Activated T-helper 2 cell treated with anti-CD3 and anti-CD28 coated beads, Interferon-gamma antibody, Interleukin-2, Interleukin-4, amounts not matched to agents 10 μg/mL and 5 μg/mL and 100 μg/mL, durations not matched to agents 14 hours and 24 hours and 36 hours (primary cell): ENCODE measurements around the gene IFNL3. TPM values are rescaled to one million over a fixed set of nuclear protein-coding genes. Genes with fewer than 3 reads are reported as not detected.

Experiments
- DNase-seq: peaks from one replicate; pipeline ENCODE4 v3.0.0; 2021; ENCODE audit warnings: low spot score
- H3K27ac Mint-ChIP-seq: one replicate; pipeline ENCODE4 v1.8.0; 2021; ENCODE audit warnings: mixed read lengths
- H3K27me3 Mint-ChIP-seq: one replicate; pipeline ENCODE4 v1.8.0; 2021; ENCODE audit warnings: low read depth, mixed read lengths
- H3K36me3 Mint-ChIP-seq: one replicate; pipeline ENCODE4 v1.8.0; 2021; ENCODE audit warnings: low read depth, mixed read lengths
- H3K4me1 Mint-ChIP-seq: one replicate; pipeline ENCODE4 v1.8.0; 2021; ENCODE audit warnings: low read depth, mixed read lengths
- H3K4me3 Mint-ChIP-seq: one replicate; pipeline ENCODE4 v1.8.0; 2021; ENCODE audit warnings: low read depth, mild to moderate bottlenecking, moderate library complexity, mixed read lengths
- H3K9me3 Mint-ChIP-seq: one replicate; pipeline ENCODE4 v1.8.0; 2021; ENCODE audit warnings: mixed read lengths
- intact Hi-C: fragments of 100-400 bp; cut with micrococcal nuclease; formaldehyde crosslinking; loops from one replicate; pipeline ENCODE4 v1.15.1; 2023
- total RNA-seq: library from RNA; stranded (reverse); gene quantifications from 2 replicates; pipeline ENCODE4 v1.2.3, GENCODE V29; 2022

IFNL3 gene
- total RNA-seq, 1 donor from 2014 or later: not detected

- peaks cover 46% of the 10 kb centered on the region for H3K27me3 Mint-ChIP-seq
- no peak for DNase-seq
- H3K9me3 Mint-ChIP-seq: no peaks in the 10 kb centered on the region
- intact Hi-C loops: no loop called here
- H3K4me1 Mint-ChIP-seq: no peaks in the 10 kb centered on the region
- H3K27ac Mint-ChIP-seq: no peak within 1 kb of the TSS
- H3K4me3 Mint-ChIP-seq: no peak within 1 kb of the TSS
- H3K36me3 Mint-ChIP-seq: no peaks in the 10 kb centered on the region
These were observed 41.1 kb downstream of the IFNL3 start, which contains the start of gene SYCN for GRCh38 chr19:39203372-39204341. SYCN (minus strand) TSS chr19:39204263; CDS start chr19:39204254, 9 bp downstream.

GRCh38 chr19:39202998-39203355, 41.8 kb downstream of the IFNL3 start:
- intact Hi-C loops: no loop called here
- Mint-ChIP-seq H3K36me3 (no peaks in the 10 kb centered on the region), H3K27ac (no peak overlapping the region), H3K4me3 (no peak overlapping the region), H3K4me1 (no peaks in the 10 kb centered on the region), H3K27me3 (peaks cover 53% of the 10 kb centered on the region), H3K9me3 (no peaks in the 10 kb centered on the region)
- DNase-seq: no peak

- intact Hi-C loops: no loop called here
- no peaks in the 10 kb centered on the region for H3K9me3 Mint-ChIP-seq
- H3K4me1 Mint-ChIP-seq: peaks cover 5% of the 10 kb centered on the region
- no peak overlapping the region for H3K27ac Mint-ChIP-seq
- H3K27me3 Mint-ChIP-seq: peaks cover 67% of the 10 kb centered on the region
- H3K4me3 Mint-ChIP-seq: no peak overlapping the region
- no peaks in the 10 kb centered on the region for H3K36me3 Mint-ChIP-seq
- DNase-seq: no peak
These were observed 44.0 kb downstream of the IFNL3 start for GRCh38 chr19:39200803-39201115.

- Mint-ChIP-seq H3K4me1 (peaks cover 5% of the 10 kb centered on the region), H3K27ac (no peak overlapping the region), H3K36me3 (no peaks in the 10 kb centered on the region), H3K9me3 (no peaks in the 10 kb centered on the region), H3K4me3 (no peak overlapping the region), H3K27me3 (peaks cover 67% of the 10 kb centered on the region)
- intact Hi-C loops: no loop called here
- no peak for DNase-seq
These were observed 44.6 kb downstream of the IFNL3 start for GRCh38 chr19:39200066-39200802.

- intact Hi-C loops: no loop called here
- Mint-ChIP-seq H3K27ac (no peak overlapping the region), H3K4me3 (no peak overlapping the region), H3K4me1 (peaks cover 5% of the 10 kb centered on the region), H3K36me3 (no peaks in the 10 kb centered on the region), H3K9me3 (no peaks in the 10 kb centered on the region), H3K27me3 (peaks cover 64% of the 10 kb centered on the region)
- DNase-seq: no peak
These were observed 45.8 kb downstream of the IFNL3 start for GRCh38 chr19:39199025-39199424.

GRCh38 chr19:39197808-39198207, 47.0 kb downstream of the IFNL3 start:
- Mint-ChIP-seq H3K27me3 (peaks cover 54% of the 10 kb centered on the region), H3K27ac (no peak overlapping the region), H3K36me3 (no peaks in the 10 kb centered on the region), H3K4me3 (no peak overlapping the region), H3K9me3 (no peaks in the 10 kb centered on the region), H3K4me1 (peaks cover 5% of the 10 kb centered on the region)
- DNase-seq: no peak
- intact Hi-C loops: no loop called here

GRCh38 chr19:39196860-39197562, 47.8 kb downstream of the IFNL3 start, which contains the start of gene NCCRP1:
NCCRP1 (plus strand) TSS chr19:39196964; CDS start chr19:39196983, 19 bp downstream.
- no peaks in the 10 kb centered on the region for H3K9me3 Mint-ChIP-seq
- no peak for DNase-seq
- H3K36me3 Mint-ChIP-seq: no peaks in the 10 kb centered on the region
- peaks cover 51% of the 10 kb centered on the region for H3K27me3 Mint-ChIP-seq
- H3K4me3 Mint-ChIP-seq: no peak within 1 kb of the TSS
- no peak within 1 kb of the TSS for H3K27ac Mint-ChIP-seq
- intact Hi-C loops: no loop called here
- peaks cover 5% of the 10 kb centered on the region for H3K4me1 Mint-ChIP-seq

GRCh38 chr19:39196320-39196719, 48.5 kb downstream of the IFNL3 start:
- no peak overlapping the region for H3K27ac Mint-ChIP-seq
- no peak overlapping the region for H3K4me3 Mint-ChIP-seq
- peaks cover 48% of the 10 kb centered on the region for H3K27me3 Mint-ChIP-seq
- intact Hi-C loops: no loop called here
- DNase-seq: no peak
- H3K36me3 Mint-ChIP-seq: no peaks in the 10 kb centered on the region
- H3K9me3 Mint-ChIP-seq: no peaks in the 10 kb centered on the region
- H3K4me1 Mint-ChIP-seq: peaks cover 5% of the 10 kb centered on the region

GRCh38 chr19:39195755-39196154, 49.1 kb downstream of the IFNL3 start:
- Mint-ChIP-seq H3K4me3 (no peak overlapping the region), H3K9me3 (no peaks in the 10 kb centered on the region), H3K27me3 (peaks cover 46% of the 10 kb centered on the region), H3K27ac (no peak overlapping the region), H3K36me3 (no peaks in the 10 kb centered on the region), H3K4me1 (peaks cover 5% of the 10 kb centered on the region)
- intact Hi-C loops: no loop called here
- DNase-seq: no peak

GRCh38 chr19:39194832-39195542, 49.8 kb downstream of the IFNL3 start:
- no peak for DNase-seq
- intact Hi-C loops: no loop called here
- no peaks in the 10 kb centered on the region for H3K9me3 Mint-ChIP-seq
- peaks cover 5% of the 10 kb centered on the region for H3K4me1 Mint-ChIP-seq
- no peak overlapping the region for H3K4me3 Mint-ChIP-seq
- H3K27me3 Mint-ChIP-seq: peaks cover 41% of the 10 kb centered on the region
- H3K36me3 Mint-ChIP-seq: no peaks in the 10 kb centered on the region
- H3K27ac Mint-ChIP-seq: no peak overlapping the region

- Mint-ChIP-seq H3K36me3 (no peaks in the 10 kb centered on the region), H3K27ac (no peak overlapping the region), H3K4me1 (peaks cover 5% of the 10 kb centered on the region), H3K27me3 (peaks cover 39% of the 10 kb centered on the region), H3K9me3 (no peaks in the 10 kb centered on the region), H3K4me3 (no peak overlapping the region)
- DNase-seq: no peak
- intact Hi-C loops: no loop called here
These were observed 51.0 kb downstream of the IFNL3 start for GRCh38 chr19:39193803-39194202.
